ENCODE data around the gene TCF4.

The TCF4 gene

DNA sequence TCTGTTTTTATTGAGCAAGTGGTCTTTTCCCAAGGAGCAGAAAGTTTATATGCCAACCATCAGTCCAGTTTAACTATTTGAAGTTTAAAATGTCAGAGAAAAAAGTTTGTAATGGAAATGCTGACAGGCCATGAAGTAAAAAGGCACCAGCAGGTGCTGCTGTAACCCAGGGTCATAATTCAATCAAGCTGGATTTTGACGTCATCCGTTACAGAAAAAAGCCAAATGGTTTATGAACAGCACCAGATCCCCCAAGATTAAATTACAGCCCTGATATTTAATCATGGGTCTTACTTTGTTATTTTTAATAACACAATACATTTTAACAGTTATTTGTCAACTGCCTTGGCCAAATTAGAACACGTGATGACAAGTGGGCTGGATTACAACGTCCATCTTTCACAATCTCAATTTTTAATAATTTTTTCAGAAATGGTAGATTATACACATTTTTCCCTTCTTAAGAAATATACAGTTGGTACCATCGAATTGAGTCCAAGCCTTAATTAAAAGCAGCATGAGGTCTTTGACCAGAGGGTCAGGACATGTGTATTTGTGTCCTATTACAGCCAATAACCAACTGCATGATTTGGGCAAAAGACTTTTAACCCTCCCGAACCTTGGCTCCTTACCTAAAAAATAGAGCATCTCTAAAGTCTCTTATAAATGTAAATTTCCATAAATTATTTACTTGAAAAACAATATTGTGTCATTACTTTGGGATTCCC is 10.0 kb downstream of the TCF4 start:
- no peaks in the 10 kb centered on the region for H3K27me3 ChIP-seq (replicated peaks in 2 of 5; ENCODE audit: control insufficient read depth in 4 of 5, insufficient read depth in 5 of 5, low read length in 4 of 5)
- H3K4me1 ChIP-seq (ENCODE audit: control extremely low read depth in 1 of 4, control insufficient read depth in 4 of 4, insufficient read depth in 4 of 4, low read length in 3 of 4): peaks cover 8 to 37% (median 12%) of the 10 kb centered on the region in 4 experiments
- no peak overlapping the region for H3K4me3 ChIP-seq (ENCODE audit: control insufficient read depth in 1 of 7, extremely low read depth in 1 of 7, insufficient read depth in 4 of 7, low read depth in 2 of 7, low read length in 6 of 7)
- DNase-seq: peak; percentile 72 to 86 (median 82)
- 86% methylated on average over 1 of the region's 6 CpGs for WGBS (ENCODE audit: insufficient coverage)
- ChIA-PET CTCF (interaction anchor here (1.0 to 1.6 kb wide), 2 partner anchors 129 to 235 kb away, joined by 3 to 7 read pairs; no protein-coding TSS in a partner anchor), POLR2A (no interaction called here)
- H3K9me3 ChIP-seq (ENCODE audit: control extremely low read depth in 1 of 5, control insufficient read depth in 4 of 5, insufficient read depth in 2 of 5, low read depth in 1 of 5, low read length in 4 of 5): no peaks in the 10 kb centered on the region
- H3K36me3 ChIP-seq (ENCODE audit: control insufficient read depth in 4 of 4, insufficient read depth in 4 of 4, low read length in 3 of 4): peaks cover 0 to 14% (median 6%) of the 10 kb centered on the region in 4 experiments
- H3K27ac ChIP-seq (ENCODE audit: insufficient read depth in 1 of 2, low read depth in 1 of 2, low read length in 2 of 2, poor library complexity in 1 of 2, severe bottlenecking in 2 of 2): no peak overlapping the region

DNA sequence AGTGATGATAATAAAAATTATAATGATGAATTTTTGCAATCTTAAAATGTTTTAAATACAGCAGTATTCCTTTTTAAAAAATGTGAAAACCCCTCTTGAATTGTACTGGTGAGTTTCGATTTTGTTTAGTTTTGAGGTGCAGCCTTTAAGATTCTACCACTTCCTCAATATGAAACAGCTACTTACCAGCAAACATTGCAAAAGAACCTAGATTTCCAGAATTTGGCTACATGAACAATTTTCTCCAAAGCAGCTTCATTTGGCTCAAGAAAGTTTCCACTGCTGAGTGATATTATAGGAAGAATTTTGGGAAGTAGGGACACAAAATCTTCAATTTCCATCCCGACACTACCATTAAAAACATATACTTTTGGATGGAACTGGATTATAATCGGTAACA is 12.0 kb downstream of the TCF4 start:
- Histone ChIP-seq H3K4me3 (ENCODE audit: control insufficient read depth in 1 of 7, extremely low read depth in 1 of 7, insufficient read depth in 4 of 7, low read depth in 2 of 7, low read length in 6 of 7) (peak overlapping the region in 1 of 7 experiments; percentile 37), H3K4me1 (ENCODE audit: control extremely low read depth in 1 of 4, control insufficient read depth in 4 of 4, insufficient read depth in 4 of 4, low read length in 3 of 4) (peaks cover 13 to 47% (median 16%) of the 10 kb centered on the region in 4 experiments), H3K27ac (ENCODE audit: insufficient read depth in 1 of 2, low read depth in 1 of 2, low read length in 2 of 2, poor library complexity in 1 of 2, severe bottlenecking in 2 of 2) (no peak overlapping the region), H3K36me3 (ENCODE audit: control insufficient read depth in 4 of 4, insufficient read depth in 4 of 4, low read length in 3 of 4) (peaks cover 0 to 8% (median 3%) of the 10 kb centered on the region in 4 experiments), H3K9me3 (ENCODE audit: control extremely low read depth in 1 of 5, control insufficient read depth in 4 of 5, insufficient read depth in 2 of 5, low read depth in 1 of 5, low read length in 4 of 5) (no peaks in the 10 kb centered on the region), H3K27me3 (replicated peaks in 2 of 5; ENCODE audit: control insufficient read depth in 4 of 5, insufficient read depth in 5 of 5, low read length in 4 of 5) (no peaks in the 10 kb centered on the region)
- CTCF ChIA-PET: interaction anchor here (0.9 to 1.8 kb wide), 3 partner anchors 10 to 63 kb away, joined by 3 to 5 read pairs (median 4); no protein-coding TSS in a partner anchor
- no CpG with 5 or more reads among the region's 3 CpGs for WGBS (ENCODE audit: insufficient coverage)
- POLR2A ChIA-PET: no interaction called here
- DNase-seq: peak; percentile 22 to 83 (median 76)

- POLR2A ChIA-PET: interaction anchor here (0.7 kb wide), 1 partner anchor 14 kb away, joined by 4 read pairs; no protein-coding TSS in a partner anchor
- Histone ChIP-seq H3K4me3 (ENCODE audit: control insufficient read depth in 1 of 7, extremely low read depth in 1 of 7, insufficient read depth in 4 of 7, low read depth in 2 of 7, low read length in 6 of 7) (no peak overlapping the region), H3K9me3 (ENCODE audit: control extremely low read depth in 1 of 5, control insufficient read depth in 4 of 5, insufficient read depth in 2 of 5, low read depth in 1 of 5, low read length in 4 of 5) (no peaks in the 10 kb centered on the region), H3K36me3 (ENCODE audit: control insufficient read depth in 4 of 4, insufficient read depth in 4 of 4, low read length in 3 of 4) (peaks cover 2 to 4% (median 3%) of the 10 kb centered on the region in 4 experiments), H3K27ac (ENCODE audit: insufficient read depth in 1 of 2, low read depth in 1 of 2, low read length in 2 of 2, poor library complexity in 1 of 2, severe bottlenecking in 2 of 2) (no peak overlapping the region), H3K27me3 (replicated peaks in 2 of 5; ENCODE audit: control insufficient read depth in 4 of 5, insufficient read depth in 5 of 5, low read length in 4 of 5) (no peaks in the 10 kb centered on the region), H3K4me1 (ENCODE audit: control extremely low read depth in 1 of 4, control insufficient read depth in 4 of 4, insufficient read depth in 4 of 4, low read length in 3 of 4) (peaks cover 13 to 46% (median 16%) of the 10 kb centered on the region in 4 experiments)
- no peak for DNase-seq
- no CpG with 5 or more reads among the region's 1 CpG for WGBS (ENCODE audit: insufficient coverage)
- CTCF ChIA-PET: no interaction called here
Measured at GRCh38 chr18:55575066-55575465, 12.9 kb downstream of the TCF4 start.

GRCh38 chr18:55573386-55573785 is 14.6 kb downstream of the TCF4 start:
- peaks cover 0 to 6% (median 2%) of the 10 kb centered on the region in 4 experiments for H3K36me3 ChIP-seq (ENCODE audit: control insufficient read depth in 4 of 4, insufficient read depth in 4 of 4, low read length in 3 of 4)
- no peak for DNase-seq
- WGBS (ENCODE audit: insufficient coverage): 100% methylated on average over 1 of the region's 2 CpGs
- CTCF ChIA-PET: interaction anchor here (0.6 kb wide), 1 partner anchor 996 kb away, joined by 4 read pairs; no protein-coding TSS in a partner anchor
- H3K27ac ChIP-seq (ENCODE audit: insufficient read depth in 1 of 2, low read depth in 1 of 2, low read length in 2 of 2, poor library complexity in 1 of 2, severe bottlenecking in 2 of 2): no peak overlapping the region
- POLR2A ChIA-PET: no interaction called here
- H3K4me3 ChIP-seq (ENCODE audit: control insufficient read depth in 1 of 7, extremely low read depth in 1 of 7, insufficient read depth in 4 of 7, low read depth in 2 of 7, low read length in 6 of 7): no peak overlapping the region
- H3K27me3 ChIP-seq (replicated peaks in 2 of 5; ENCODE audit: control insufficient read depth in 4 of 5, insufficient read depth in 5 of 5, low read length in 4 of 5): no peaks in the 10 kb centered on the region
- no peaks in the 10 kb centered on the region for H3K9me3 ChIP-seq (ENCODE audit: control extremely low read depth in 1 of 5, control insufficient read depth in 4 of 5, insufficient read depth in 2 of 5, low read depth in 1 of 5, low read length in 4 of 5)
- H3K4me1 ChIP-seq (ENCODE audit: control extremely low read depth in 1 of 4, control insufficient read depth in 4 of 4, insufficient read depth in 4 of 4, low read length in 3 of 4): peaks cover 12 to 46% (median 16%) of the 10 kb centered on the region in 4 experiments

DNA sequence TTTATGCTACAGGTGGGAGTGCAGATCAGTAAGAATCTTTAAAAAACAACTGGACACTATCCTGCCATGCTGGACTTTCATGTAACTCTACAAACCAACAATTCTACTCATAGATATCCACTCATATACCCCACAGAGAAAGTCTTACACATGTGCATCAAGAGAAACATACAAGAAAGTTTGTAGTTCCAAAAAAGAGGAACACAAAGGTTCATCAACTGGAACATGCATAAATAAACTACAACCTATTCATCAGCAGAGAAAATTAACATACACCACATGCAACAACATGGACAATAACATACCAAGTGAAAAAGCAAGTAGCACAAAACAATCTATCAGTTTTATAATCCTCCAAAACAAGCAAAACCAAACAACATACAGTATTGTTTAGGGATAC is 17.0 kb downstream of the TCF4 start:
- CTCF ChIA-PET: interaction anchor here (0.7 kb wide), 1 partner anchor 11 kb away, joined by 3 read pairs; no protein-coding TSS in a partner anchor
- POLR2A ChIA-PET: no interaction called here

GRCh38 chr18:55566456-55566935 is 21.5 kb downstream of the TCF4 start:
- no peak overlapping the region for H3K4me3 ChIP-seq (ENCODE audit: control insufficient read depth in 1 of 7, extremely low read depth in 1 of 7, insufficient read depth in 4 of 7, low read depth in 2 of 7, low read length in 6 of 7)
- peaks cover 0 to 13% (median 3%) of the 10 kb centered on the region in 5 experiments for H3K9me3 ChIP-seq (ENCODE audit: control extremely low read depth in 1 of 5, control insufficient read depth in 4 of 5, insufficient read depth in 2 of 5, low read depth in 1 of 5, low read length in 4 of 5)
- H3K27me3 ChIP-seq (replicated peaks in 2 of 5; ENCODE audit: control insufficient read depth in 4 of 5, insufficient read depth in 5 of 5, low read length in 4 of 5): no peaks in the 10 kb centered on the region
- peaks cover 0 to 4% (median 2%) of the 10 kb centered on the region in 4 experiments for H3K4me1 ChIP-seq (ENCODE audit: control extremely low read depth in 1 of 4, control insufficient read depth in 4 of 4, insufficient read depth in 4 of 4, low read length in 3 of 4)
- peaks cover 3 to 33% (median 12%) of the 10 kb centered on the region in 4 experiments for H3K36me3 ChIP-seq (ENCODE audit: control insufficient read depth in 4 of 4, insufficient read depth in 4 of 4, low read length in 3 of 4)
- peak in 1 of 3 donors; percentile 26 for DNase-seq
- POLR2A ChIA-PET: no interaction called here
- WGBS (ENCODE audit: insufficient coverage): 100% methylated on average over 1 of the region's 2 CpGs
- CTCF ChIA-PET: no interaction called here
- H3K27ac ChIP-seq (ENCODE audit: insufficient read depth in 1 of 2, low read depth in 1 of 2, low read length in 2 of 2, poor library complexity in 1 of 2, severe bottlenecking in 2 of 2): no peak overlapping the region

More for the DNA sequence above, 17.0 kb downstream of the TCF4 start:
- Histone ChIP-seq H3K9me3 (ENCODE audit: control extremely low read depth in 1 of 5, control insufficient read depth in 4 of 5, insufficient read depth in 2 of 5, low read depth in 1 of 5, low read length in 4 of 5) (peaks cover 0 to 5% (median 0%) of the 10 kb centered on the region in 5 experiments), H3K4me3 (ENCODE audit: control insufficient read depth in 1 of 7, extremely low read depth in 1 of 7, insufficient read depth in 4 of 7, low read depth in 2 of 7, low read length in 6 of 7) (no peak overlapping the region), H3K4me1 (ENCODE audit: control extremely low read depth in 1 of 4, control insufficient read depth in 4 of 4, insufficient read depth in 4 of 4, low read length in 3 of 4) (peaks cover 4 to 31% (median 8%) of the 10 kb centered on the region in 4 experiments), H3K36me3 (ENCODE audit: control insufficient read depth in 4 of 4, insufficient read depth in 4 of 4, low read length in 3 of 4) (peaks cover 0 to 6% (median 3%) of the 10 kb centered on the region in 4 experiments), H3K27ac (ENCODE audit: insufficient read depth in 1 of 2, low read depth in 1 of 2, low read length in 2 of 2, poor library complexity in 1 of 2, severe bottlenecking in 2 of 2) (no peak overlapping the region), H3K27me3 (replicated peaks in 2 of 5; ENCODE audit: control insufficient read depth in 4 of 5, insufficient read depth in 5 of 5, low read length in 4 of 5) (no peaks in the 10 kb centered on the region)
- peak in 2 of 3 donors; percentile 33 to 46 for DNase-seq

DNA sequence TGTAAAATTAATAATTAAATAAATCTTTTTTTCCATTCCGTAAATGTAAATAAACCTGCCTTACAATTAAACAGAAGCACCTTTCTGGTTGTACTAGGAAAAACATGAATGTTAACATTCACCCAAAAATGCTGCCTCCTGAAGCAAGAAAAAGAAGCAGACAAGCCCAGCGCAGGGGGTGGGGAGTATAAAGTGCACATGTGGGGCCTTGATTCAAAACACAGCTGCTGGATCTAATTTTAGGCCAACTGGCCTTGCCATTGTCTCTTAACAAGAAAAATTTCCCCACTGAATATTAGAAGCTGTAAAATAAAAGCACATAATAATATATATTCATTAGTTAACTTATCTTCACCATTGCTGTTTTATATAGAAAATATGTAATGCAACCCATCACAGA is 28.3 kb downstream of the TCF4 start:
- CTCF ChIA-PET: no interaction called here
- DNase-seq: no peak
- POLR2A ChIA-PET: no interaction called here
- Histone ChIP-seq H3K27ac (ENCODE audit: insufficient read depth in 1 of 2, low read depth in 1 of 2, low read length in 2 of 2, poor library complexity in 1 of 2, severe bottlenecking in 2 of 2) (no peak overlapping the region), H3K4me1 (ENCODE audit: control extremely low read depth in 1 of 4, control insufficient read depth in 4 of 4, insufficient read depth in 4 of 4, low read length in 3 of 4) (no peaks in the 10 kb centered on the region), H3K9me3 (ENCODE audit: control extremely low read depth in 1 of 5, control insufficient read depth in 4 of 5, insufficient read depth in 2 of 5, low read depth in 1 of 5, low read length in 4 of 5) (peaks cover 0 to 8% (median 0%) of the 10 kb centered on the region in 5 experiments), H3K36me3 (ENCODE audit: control insufficient read depth in 4 of 4, insufficient read depth in 4 of 4, low read length in 3 of 4) (peaks cover 0 to 28% (median 13%) of the 10 kb centered on the region in 4 experiments), H3K4me3 (ENCODE audit: control insufficient read depth in 1 of 7, extremely low read depth in 1 of 7, insufficient read depth in 4 of 7, low read depth in 2 of 7, low read length in 6 of 7) (no peak overlapping the region), H3K27me3 (replicated peaks in 2 of 5; ENCODE audit: control insufficient read depth in 4 of 5, insufficient read depth in 5 of 5, low read length in 4 of 5) (no peaks in the 10 kb centered on the region)
- no CpG with 5 or more reads among the region's 2 CpGs for WGBS (ENCODE audit: insufficient coverage)
